ENCODE data around the gene COPS4.
"Not testable (repeated sequence)": the region's sequence is repeated elsewhere in the genome, so short reads cannot be mapped to it uniquely, and the experiment has no call there.

Gene COPS4

DNA sequence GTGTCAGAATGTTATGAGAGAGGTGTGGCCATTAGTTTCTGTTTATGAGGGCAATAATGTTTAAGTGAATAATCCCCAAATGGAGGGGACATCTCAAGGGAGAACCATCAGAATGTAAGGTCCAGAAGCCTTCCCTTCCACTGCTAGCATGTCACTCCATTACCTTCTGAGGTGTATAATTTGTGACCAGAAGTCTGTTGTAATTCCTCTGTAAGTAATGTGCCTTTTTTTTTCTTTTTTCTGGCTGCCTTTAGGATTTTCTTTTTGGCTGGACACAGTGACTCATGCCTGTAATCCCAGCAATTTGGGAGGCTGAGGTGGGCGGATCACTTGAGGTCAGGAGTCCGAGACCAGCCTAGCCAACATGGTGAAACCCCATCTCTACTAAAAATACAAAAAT is 10.8 kb upstream of the COPS4 start:
- no peak for DNase-seq

DNA sequence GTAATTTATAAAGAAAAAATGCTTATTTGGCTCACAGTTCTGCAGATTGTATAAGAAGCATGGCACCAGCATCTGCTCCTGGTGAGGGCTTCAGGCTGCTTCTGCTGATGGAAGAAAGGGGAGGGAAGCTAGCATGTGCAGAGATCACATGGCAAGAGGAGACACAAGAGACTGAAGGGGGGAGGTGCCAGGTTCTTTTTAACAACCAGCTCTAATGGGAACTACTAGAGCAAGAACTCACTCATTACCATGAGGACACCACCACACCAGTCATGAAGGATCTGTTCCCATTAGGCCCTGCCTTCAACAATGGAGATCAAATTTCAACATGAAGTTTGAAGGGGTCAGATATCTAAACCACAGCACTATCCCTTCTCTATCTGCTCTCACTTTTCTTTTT is 9.4 kb upstream of the COPS4 start:
- no peak for DNase-seq

DNA sequence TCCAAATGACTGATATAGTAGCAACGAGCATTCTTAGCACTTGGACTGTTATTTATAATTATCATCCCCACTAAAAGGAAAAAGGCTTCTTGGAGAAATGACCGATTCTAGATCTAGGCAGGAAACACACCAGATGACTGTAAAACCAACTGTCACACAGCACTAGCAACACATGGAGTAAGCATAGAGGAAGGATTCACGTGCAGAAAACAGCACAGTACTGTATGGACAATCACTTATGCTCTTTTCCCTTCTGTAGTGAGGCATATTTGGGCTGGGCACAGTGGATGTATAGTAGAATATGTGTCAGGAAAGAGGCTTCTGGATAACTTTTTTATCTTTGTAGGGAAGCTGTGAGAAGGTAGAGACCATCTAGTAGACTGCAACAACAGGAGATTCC is 6.0 kb upstream of the COPS4 start:
- DNase-seq, result no peak

DNA sequence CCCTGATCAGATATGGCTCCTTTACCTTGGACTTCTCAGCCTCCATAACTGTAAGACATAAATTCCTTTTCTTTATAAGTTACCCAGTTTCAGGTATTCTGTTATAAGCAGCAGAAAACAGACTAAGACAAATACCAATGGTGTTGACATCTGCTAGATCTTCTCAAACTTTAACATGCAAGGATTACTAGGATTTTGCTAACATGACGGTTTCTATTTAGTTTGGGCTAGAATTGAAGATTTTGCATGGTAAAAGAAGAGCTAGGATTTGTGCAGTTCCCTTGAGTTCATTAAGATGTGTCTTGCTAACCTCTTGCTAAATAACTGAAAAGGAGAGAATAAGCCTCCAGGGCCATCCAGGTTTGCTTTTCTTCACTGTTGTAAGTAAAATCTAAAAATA is 5.3 kb upstream of the COPS4 start:
- DNase-seq, result no peak

DNA sequence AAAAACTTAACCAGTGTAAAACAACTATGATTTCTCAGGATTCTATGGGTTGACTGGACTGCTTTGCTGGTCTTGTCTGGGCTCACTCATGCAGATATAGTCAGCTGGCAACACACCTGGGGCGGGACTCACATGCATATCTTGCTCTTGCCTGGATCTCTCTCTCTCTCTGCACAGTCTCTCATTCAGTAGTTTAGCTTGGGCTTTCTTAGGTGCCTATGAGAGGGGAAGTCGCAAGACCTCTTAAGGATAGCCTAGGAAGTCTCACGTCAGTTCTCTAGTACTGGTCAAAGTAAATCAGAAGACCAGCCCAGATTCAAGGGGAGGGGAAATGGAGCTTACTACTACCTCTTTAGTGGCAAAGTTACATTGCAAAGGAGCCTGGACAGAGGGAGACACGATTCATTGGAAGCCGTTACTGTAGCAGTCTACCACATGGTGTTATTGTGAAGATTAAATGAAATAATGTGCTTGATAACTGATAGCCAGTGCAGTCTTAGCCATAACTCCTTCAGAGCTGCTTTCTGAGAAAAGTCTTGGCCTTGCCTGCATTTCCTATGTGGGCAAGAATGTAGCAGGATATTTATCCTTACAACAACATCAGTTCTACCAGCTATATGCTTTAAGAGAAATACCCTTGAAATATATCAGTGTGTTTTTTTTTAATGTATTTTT is 2.1 kb downstream of the COPS4 start:
- no peak for DNase-seq

DNA sequence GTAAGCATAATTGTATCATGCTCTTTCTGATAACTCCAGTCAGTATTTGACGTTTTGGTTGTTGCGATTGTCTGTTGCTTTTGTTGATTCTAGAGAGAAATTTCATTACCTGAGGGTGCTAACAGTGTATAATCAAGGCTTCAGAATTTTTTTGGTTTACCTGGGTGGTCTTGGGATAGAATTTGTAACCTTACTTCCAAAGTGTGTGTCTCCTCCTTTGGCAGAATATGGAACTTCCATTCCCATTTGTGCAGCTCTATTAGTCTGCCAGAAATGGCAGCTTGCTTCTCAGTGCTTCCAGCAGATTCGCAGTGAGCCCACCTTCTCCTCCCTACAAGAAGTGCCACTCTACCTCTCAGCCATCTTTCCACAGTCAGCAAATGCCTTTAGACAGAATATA is 5.3 kb downstream of the COPS4 start:
- no peak for DNase-seq

DNA sequence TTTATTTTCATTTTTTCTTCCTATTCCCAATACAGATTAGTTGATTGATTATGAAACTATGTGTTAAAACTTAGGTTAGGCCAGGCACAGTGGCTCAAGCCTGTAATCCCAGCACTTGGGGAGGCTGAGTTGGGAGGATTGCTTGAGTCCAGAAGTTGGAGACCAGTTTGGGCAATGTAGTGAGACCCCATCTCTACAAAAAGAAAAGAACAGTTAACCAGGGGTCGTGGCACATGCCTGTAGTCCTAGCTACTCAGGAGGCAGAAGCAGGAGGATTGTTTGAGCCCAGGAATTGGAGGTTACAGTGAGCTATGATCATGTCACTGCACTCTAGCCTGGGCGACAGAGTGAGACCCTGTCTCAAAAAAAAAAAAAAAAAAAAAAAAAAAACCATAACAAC is 8.2 kb downstream of the COPS4 start:
- not testable (repeated sequence) for DNase-seq

DNA sequence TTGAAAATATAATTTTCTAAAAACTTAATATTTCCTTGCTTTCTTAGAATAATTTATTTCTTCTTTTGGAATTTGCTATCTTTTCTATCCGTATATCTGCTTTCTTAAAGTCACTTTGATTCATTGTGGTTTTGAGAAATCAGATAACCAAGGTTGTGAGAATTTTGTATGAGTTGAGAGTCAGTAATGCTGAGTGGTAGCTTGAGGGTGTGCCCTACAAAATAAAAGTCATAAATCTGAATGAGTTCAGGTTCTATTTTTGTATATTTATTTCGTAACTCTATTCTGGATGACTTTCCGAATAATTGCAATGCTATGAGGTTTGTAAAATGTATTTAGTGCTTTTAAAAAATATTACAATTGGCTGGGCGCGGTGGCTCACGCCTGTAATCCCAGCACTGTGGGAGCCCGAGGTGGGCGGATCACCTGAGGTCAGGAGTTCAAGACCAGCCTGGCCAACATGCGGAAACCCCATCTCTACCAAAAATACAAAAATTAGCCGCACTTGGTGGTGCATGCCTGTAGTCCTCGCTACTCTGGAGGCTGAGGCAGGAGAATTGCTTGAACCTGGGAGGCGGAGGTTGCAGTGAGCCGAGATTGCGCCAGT is 8.9 kb downstream of the COPS4 start:
- DNase-seq, result no peak

DNA sequence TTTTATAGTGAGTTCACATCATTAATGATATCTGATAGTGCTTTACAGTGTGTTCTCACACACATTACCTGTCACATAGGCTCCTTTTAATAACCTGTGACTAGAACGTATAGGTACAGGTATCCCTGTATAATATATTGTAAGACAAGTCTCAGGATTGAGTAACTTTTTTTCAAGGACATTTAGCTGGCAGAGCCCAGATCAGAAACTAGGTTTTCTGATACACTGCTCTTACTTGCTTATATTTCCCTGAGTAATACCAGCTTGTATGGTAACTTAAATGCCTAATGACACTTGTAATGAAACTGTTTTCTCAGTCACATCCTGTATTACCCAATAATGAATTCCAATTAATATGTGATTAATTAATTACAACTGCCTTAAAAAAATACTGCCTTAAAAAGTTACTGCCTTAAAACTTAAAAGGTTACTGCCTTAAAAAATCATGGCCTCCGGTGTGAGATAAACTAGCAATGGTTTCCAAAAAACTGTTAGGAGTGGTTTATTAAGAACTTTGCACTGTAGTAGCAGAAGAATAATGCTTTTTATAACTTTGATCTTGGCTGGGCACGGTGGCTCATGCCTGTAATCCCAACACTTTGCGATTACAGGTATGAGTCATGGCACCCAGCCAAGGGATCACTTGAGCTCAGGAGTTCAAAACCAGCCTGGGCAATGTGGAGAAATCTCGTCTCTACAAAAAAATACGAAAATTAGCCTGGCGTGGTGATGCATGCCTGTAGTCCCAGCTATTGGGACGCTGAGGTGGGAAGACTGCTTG is 11.9 kb downstream of the COPS4 start:
- no peak for DNase-seq

DNA sequence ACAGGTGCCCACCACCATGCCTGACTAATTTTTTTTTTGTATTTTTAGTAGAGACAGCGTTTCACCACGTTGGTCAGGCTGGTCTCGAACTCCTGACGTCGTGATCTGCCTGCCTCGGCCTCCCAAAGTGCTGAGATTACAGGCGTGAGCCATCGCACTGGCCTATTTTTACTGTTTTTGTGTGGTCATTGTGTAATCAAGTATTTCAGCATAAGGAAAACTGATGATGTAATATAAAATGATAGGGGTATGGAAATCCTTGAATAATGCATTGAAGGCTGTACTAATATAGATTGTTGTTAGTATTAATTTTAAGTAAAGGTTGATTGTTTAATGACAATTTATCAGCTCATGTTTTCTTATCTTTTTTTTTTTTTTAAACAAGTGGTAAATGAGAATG is 13.8 kb downstream of the COPS4 start:
- not testable (repeated sequence) for DNase-seq

DNA sequence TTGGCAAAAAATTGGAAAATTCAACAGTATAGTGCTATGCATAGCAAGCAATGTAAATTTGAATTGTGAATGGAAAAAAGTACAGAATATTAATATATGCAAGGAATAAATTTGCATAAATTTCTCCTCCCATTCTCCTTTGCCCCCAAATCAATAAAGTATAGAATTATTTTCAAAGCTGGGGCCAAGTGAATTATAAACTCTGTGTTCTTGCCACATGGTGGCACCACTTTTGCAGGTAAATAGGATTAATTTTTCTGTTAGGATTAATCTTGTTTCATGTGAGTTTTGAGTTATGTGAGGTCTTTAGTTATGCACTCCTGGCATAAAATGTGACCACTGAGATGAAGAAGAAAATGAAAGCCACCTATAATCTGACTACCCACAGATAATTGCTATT is 19.9 kb downstream of the COPS4 start:
- DNase-seq, result no peak

DNA sequence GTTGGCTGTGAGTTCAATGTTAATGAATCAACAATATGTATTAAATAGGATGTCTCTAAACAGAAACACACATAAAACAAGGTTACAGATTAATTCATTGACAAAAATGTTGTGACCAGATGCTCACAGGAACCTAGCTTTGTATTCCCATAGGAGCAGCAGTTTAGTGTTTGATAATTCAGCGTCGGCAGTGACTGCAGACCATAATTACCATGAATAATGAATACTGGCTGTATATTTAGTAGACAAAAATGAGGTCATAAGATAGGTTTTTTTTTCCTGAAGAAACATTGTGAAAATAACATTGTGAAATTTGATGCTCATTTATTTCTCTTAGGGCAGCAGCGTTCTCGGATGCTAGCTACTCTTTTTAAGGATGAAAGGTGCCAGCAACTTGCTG is 27.8 kb downstream of the COPS4 start:
- DNase-seq, result no peak

DNA sequence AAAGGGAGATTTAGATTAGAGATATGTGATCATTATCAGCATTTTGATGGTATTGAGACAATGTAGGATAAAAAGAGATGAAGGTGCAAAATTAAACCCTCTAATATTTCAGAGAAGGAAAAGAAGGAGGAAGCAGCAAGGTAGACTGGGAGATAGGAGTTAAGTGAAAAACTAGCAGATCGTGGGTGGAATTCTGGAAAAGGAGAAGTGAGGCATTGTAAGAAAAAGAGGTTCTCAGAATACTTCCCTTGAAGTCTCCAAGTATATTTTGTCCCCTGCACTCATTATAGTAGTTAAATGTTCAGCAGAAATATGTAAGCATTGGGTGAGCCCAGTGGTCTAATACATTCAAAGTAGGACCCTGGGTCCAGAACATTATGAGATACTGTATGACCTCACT is 30.3 kb downstream of the COPS4 start:
- no peak for DNase-seq

DNA sequence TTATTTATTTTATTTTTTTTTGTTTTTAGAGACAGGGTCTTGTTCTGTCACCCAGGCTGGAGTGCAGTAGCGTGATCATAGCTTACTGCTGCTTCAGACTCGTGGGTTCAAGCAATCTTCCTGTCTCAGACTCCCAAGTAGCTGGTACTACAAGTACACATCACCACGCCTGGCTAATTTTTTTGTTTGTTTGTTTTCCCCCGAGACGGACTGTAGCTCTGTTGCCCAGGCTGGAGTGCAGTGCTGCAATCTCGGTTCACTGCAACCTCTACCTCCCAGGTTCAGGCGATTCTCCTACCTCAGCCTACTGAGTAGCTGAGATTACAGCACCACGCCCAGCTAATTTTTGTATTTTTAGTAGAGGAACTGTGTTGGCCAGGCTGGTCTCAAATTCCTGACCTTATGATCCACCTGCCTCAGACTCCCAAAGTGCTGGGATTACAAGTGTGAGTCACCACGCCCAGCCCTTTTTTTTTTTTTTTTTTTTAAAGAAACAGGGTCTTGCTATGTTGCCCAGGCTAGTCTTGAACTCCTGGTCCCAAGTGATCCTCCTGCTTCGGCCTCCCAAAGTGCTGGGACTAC is 32.2 kb downstream of the COPS4 start:
- no peak for DNase-seq

DNA sequence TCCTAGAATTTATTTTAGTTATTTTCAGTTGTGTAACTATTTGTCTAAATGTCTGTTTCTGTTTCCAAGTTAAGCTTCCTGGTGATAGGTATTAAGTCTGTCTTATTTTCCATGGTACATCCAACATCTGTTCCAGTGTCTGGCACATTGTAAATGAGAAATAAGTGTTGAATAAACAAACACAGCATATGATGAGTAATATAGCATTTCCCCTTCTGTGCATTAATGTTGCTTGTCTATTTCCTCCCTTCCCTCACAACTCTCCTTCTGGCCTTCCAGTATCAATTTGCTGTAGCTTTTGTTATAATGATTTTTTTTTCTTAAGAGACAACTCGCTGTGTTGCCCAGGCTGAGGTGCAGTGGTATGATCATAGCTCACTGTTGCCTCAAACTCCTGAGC is 36.1 kb downstream of the COPS4 start:
- no peak for DNase-seq

DNA sequence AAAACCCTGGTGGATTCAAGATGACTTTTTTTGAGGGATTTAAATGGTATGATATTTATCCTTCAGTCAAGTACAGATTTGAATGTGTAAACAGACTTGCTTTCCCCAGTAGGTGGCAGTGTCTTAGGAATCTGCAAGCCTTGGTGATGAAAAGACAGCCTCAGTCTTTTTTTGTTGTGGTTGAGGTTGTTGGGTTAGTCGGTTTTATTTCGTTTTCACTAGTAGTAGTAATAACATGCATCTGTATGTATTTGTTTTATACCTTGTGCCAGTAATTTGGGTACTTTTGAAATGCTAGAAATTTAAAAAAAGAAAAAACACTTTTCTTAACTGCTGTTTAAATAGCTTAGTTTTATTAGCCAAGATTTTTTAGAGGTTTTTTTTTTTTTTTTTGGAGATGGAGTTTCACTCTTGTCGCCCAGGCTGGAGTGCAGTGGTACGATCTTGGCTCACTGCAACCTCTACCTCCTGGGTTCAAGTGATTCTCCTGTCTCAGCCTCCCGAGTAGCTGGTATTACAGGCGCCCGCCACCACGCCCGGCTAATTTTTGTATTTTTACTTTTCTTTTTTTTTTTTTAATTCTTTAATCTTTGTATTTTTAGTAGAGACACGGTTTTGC is 39.2 kb downstream of the COPS4 start:
- peak; percentile 63 for DNase-seq

DNA sequence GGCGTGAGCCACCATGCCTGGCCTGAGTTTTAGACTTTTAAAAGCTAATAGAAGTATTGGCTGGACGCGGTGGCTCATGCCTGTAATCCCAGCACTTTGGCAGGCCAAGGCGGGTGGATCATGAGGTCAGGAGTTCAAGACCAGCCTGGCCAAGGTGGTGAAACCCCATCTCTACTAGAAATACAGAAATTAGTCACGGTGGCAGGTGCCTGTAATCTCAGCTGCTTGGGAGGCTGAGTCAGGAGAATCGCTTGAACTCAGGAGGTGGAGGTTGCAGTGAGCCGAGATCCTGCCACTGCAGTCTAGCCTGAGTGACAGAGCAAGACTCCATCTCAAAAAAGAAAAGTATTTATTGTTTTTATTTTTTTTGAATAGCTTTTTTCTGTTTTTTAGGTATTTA is 39.8 kb downstream of the COPS4 start:
- DNase-seq, result not testable (repeated sequence)

DNA sequence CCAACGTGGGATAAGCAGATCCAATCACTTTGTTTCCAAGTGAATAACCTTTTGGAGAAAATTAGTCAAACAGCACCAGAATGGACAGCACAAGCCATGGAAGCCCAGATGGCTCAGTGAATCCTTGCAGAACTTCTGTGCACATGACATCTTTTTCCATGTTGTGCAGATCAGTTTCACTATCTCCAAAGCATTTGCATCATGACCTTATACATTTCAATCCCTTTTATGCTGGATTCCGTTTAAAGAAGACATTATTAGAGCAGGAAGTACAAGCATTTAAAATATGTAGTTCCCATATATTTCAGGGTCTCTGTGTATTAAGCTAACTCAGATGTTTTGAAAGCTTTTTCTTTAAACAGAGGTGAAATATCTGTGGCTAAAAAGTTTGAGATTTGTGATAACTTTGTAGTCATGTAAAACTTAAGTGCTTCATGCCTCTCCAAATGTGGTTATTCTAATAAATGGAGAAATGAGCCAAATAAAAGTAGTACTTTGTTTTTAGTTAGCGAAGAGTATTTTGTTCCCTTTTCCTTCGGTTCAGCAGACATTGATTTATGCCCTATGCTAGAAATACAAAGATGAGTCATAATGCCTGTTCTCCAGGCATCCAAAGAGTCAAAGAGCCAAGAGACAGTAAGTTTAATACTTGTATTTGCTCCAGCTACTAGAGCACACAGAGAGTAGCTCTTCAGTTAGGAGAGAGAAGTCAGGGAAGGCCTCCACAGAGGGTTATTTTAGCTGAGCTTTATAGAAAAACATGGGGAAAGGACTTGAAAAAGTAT is 40.5 kb downstream of the COPS4 start:
- DNase-seq, result no peak

DNA sequence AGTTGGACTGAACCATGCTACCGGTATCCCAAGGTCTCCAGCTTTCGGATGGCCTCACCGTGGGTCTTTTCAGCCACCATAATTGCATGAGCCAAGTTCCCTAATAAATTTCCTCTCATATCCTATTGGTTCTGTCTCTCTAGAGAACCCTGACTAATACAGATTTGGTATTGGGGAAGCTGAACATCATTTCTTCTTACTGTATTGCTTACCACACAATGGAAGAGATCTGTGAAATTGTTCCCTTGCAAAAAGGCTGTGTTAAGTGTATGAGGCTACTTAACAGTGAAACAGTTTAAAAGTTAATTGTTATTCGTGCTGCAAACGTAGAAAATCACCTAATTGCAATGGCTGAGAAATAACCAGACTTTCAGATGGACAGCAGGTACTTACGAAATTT is 45.6 kb downstream of the COPS4 start:
- DNase-seq, result no peak

DNA sequence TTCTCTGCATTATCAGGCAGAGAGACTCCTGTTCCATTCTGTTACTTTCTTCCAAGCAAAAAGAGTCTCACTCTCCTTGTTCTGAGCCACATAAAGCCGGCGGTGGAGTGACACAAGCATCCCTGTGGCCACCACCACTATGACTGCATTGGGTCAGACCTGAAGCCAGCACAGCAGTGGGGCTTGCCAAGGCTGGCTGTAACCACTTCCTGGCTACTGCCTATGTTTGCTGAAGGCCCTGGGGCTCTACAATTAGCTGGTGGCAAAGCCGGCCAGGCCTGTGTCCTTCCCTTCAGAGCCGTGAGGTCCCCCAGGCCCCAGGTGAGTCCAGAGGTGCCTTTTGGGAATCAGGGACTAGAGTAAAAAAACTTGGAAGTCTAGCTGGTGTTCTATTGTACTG is 47.8 kb downstream of the COPS4 start:
- DNase-seq, result no peak

DNA sequence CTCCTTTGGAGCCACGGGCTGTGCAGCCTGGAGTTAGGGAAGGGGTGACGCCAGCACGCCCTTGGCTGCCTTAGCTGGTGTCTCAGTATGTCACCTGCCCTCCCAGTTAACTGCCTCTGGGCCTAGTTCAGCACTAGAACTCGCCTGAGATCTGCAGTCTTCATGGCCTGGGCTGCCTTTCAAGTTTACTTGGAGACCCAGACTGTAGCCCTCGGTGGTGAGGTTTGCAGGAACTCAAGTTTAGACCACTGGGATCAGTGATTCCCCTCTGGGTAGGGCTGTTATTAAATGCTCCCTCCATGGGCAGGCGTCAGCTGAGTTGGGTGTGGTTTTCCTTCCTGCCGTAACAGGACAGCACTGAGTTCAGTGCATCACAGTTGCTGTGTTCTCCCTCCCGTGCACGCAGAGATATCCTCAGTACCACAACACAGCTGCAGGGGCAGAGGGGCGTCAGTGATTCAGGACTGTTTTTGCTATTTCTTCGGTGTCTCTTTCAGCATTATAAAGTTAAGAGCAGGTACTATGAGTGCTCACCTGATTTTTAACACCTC is 49.0 kb downstream of the COPS4 start:
- DNase-seq, result peak; percentile 50

DNA sequence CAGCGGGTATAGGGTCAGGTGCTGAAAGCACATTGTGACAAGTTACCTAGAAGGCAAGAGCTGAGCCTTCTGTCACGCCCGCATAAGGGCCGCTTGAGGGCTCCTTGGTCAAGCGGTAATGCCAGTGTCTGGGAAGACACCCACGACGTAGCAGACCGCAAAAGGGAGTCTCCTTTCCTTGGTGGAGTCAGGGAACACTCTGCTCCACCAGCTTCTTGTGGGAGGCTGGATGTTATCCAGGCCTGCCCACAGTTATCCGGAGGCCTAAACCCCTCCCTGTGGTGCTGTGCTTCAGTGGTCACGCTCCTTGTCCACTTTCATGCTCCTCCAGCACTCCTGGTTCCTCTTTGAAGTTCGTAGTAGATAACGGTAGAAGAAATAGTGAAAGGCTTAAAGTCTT is 50.0 kb downstream of the COPS4 start:
- not testable (repeated sequence) for DNase-seq

All from effector CD4-positive, alpha-beta T cell (primary cell).